K562 (cell line): ENCODE data around the gene TBCEL. TPM values are rescaled to one million over a fixed set of nuclear protein-coding genes. Genes with fewer than 3 reads are reported as not detected.
A peak's percentile ranks its signal among the peaks of the same experiment; 100 is the strongest.

ENCODE experiments used
- ATAC-seq: fragments of 200-7000 bp; cut with Tn5 transposase; 3 replicates; pipeline ENCODE4 v1.9.1; 2020; ENCODE audit warnings: moderate library complexity
- BruUV-seq: library from RNA; stranded (reverse); fragments of 400-500 nt; replicated peaks from 2 replicates; lab custom pipeline; 2021; lab: Mats Ljungman, UMichigan
- CTCF ChIA-PET: fragments of 300-600 bp; formaldehyde crosslinking; extraction: SDS; loops from one replicate; lab custom pipeline; 2021; ENCODE audit warnings: low intra/inter-chr PET ratio; lab: Yijun Ruan, JAX
- POLR2A ChIA-PET: fragments of 300-600, 350-650 bp; sonication (Branson Sonifier 250); formaldehyde crosslinking; extraction: SDS; loops from one replicate; lab custom pipeline; 2021; ENCODE audit warnings: antibody characterized with exemption, inconsistent platforms; lab: Yijun Ruan, JAX
- DNase-seq, 4 experiments: peaks; one replicate each; pipeline versions ENCODE4 v3.0.0 to v3.0.0-alpha.2; 2011 to 2018; ENCODE audit warnings: low spot score in 3 of 4, mixed read lengths in 3 of 4; ENCODE audit errors: extremely low read depth in 1 of 4
- FAIRE-seq: peaks from 2 replicates; lab custom pipeline; 2011; peaks lifted over from hg19 to GRCh38; lab: Jason Lieb, UNC
- H2AFZ ChIP-seq: 2 replicates; pipeline ENCODE4 v1.6.0; 2011; ENCODE audit warnings: low read depth, low read length, control low read depth, inconsistent platforms
- H3K27ac ChIP-seq: fragments of 200-600 bp; 3 replicates; pipeline ENCODE4 v1.8.0; 2011; ENCODE audit warnings: low read depth, mild to moderate bottlenecking, control low read depth, inconsistent platforms, low read length, moderate library complexity, mixed read lengths; ENCODE audit errors: extremely low read depth
- H3K27me3 ChIP-seq, 2 experiments: fragments of 300-600 bp in 1 of 2; 2 replicates in 1 of 2; 3 replicates in 1 of 2; pipeline versions ENCODE4 v1.6.0 to v1.8.0; 2011; ENCODE audit warnings: inconsistent platforms in 2 of 2, low read length in 2 of 2, mild to moderate bottlenecking in 1 of 2, mixed read lengths in 1 of 2, moderate library complexity in 1 of 2; ENCODE audit not compliant: control insufficient read depth in 2 of 2, insufficient read depth in 2 of 2
- H3K36me3 ChIP-seq: fragments of 300-600 bp; 3 replicates; pipeline ENCODE4 v1.8.0; 2011; ENCODE audit warnings: mild to moderate bottlenecking, low read length, inconsistent platforms; ENCODE audit not compliant: control insufficient read depth, insufficient read depth
- H3K4me1 ChIP-seq, 2 experiments: fragments of 200-600 bp in 1 of 2; replicated peaks in 1 of 2; 2 replicates in 1 of 2; 3 replicates in 1 of 2; pipeline versions ENCODE4 v1.5.1 to v1.8.0; 2011; ENCODE audit warnings: inconsistent platforms in 2 of 2, low read length in 2 of 2, mild to moderate bottlenecking in 1 of 2, mixed read lengths in 1 of 2, moderate library complexity in 1 of 2; ENCODE audit not compliant: control insufficient read depth in 2 of 2, insufficient read depth in 2 of 2
- H3K4me2 ChIP-seq: 2 replicates; pipeline ENCODE4 v1.6.1; 2011; ENCODE audit warnings: low read length, control low read depth, inconsistent platforms, mixed read lengths; ENCODE audit not compliant: insufficient read depth
- H3K4me3 ChIP-seq: fragments of 200-600 bp; sonication (generic), shearing (Covaris generic); 2 replicates; pipeline ENCODE4 v1.5.1; 2016; ENCODE audit warnings: control low read depth, inconsistent platforms
- H3K79me2 ChIP-seq: fragments of 200-600 bp; 3 replicates; pipeline ENCODE4 v1.8.0; 2011; ENCODE audit warnings: low read length, inconsistent platforms; ENCODE audit not compliant: control insufficient read depth, insufficient read depth
- H3K9ac ChIP-seq, 2 experiments: 2 replicates each; pipeline versions ENCODE4 v1.6.0 to v1.6.1; 2011; ENCODE audit warnings: low read depth in 2 of 2, low read length in 2 of 2, control low read depth in 1 of 2, inconsistent platforms in 1 of 2, mild to moderate bottlenecking in 1 of 2, mixed read lengths in 1 of 2; ENCODE audit not compliant: insufficient read depth in 1 of 2
- H3K9me1 ChIP-seq: one replicate; pipeline ENCODE4 v1.6.0; 2011; ENCODE audit warnings: inconsistent platforms, mild to moderate bottlenecking, low read length, moderate library complexity; ENCODE audit not compliant: control insufficient read depth, insufficient read depth
- H3K9me3 ChIP-seq: replicated peaks from 2 replicates; pipeline ENCODE4 v1.5.1; 2011; ENCODE audit warnings: low read depth, low read length, inconsistent platforms; ENCODE audit not compliant: control insufficient read depth, insufficient read depth
- H4K20me1 ChIP-seq: replicated peaks from 2 replicates; pipeline ENCODE4 v1.6.1; 2011; ENCODE audit warnings: low read length, inconsistent platforms, mixed read lengths; ENCODE audit not compliant: control insufficient read depth, insufficient read depth
- ARID2 ChIP-seq: fragments of 450-650 bp; IDR thresholded peaks from 2 replicates; pipeline ENCODE4 v1.6.1; 2017; ENCODE audit warnings: antibody characterized with exemption, mild to moderate bottlenecking
- ESRRB ChIP-seq: fragments of 250-450 bp; sonication (Bioruptor Pico); IDR thresholded peaks from 2 replicates; pipeline ENCODE4 v1.5.0; 2020; ENCODE audit warnings: mild to moderate bottlenecking, moderate library complexity, borderline replicate concordance
- HDAC8 ChIP-seq: fragments of 450-650 bp; IDR thresholded peaks from 2 replicates; pipeline ENCODE4 v1.6.1; 2016; ENCODE audit warnings: mild to moderate bottlenecking, missing genetic modification characterization, moderate library complexity, missing compliant biosample characterization
- KAT7 ChIP-seq: sonication (generic); formaldehyde crosslinking; IDR thresholded peaks from 2 replicates; pipeline ENCODE4 v1.8.0; 2022; ENCODE audit warnings: missing genetic modification reagents, mild to moderate bottlenecking, borderline replicate concordance
- MTA3 ChIP-seq: fragments of 450-650 bp; formaldehyde crosslinking; IDR thresholded peaks from 2 replicates; pipeline ENCODE4 v1.6.1; 2017; ENCODE audit warnings: mild to moderate bottlenecking, borderline replicate concordance
- NRF1 ChIP-seq, 2 experiments: fragments of 450-650 bp; IDR thresholded peaks in 1 of 2; conservative IDR thresholded peaks in 1 of 2; 2 replicates each; pipeline ENCODE4 v1.6.1; 2014; ENCODE audit warnings: mild to moderate bottlenecking in 2 of 2
- PHB ChIP-seq: fragments of 250-450 bp; sonication (Bioruptor Pico); IDR thresholded peaks from 2 replicates; pipeline ENCODE4 v1.5.0; 2021
- ZZZ3 ChIP-seq: fragments of 450-650 bp; IDR thresholded peaks from 2 replicates; pipeline ENCODE4 v1.6.1; 2016; ENCODE audit warnings: antibody characterized with exemption, mild to moderate bottlenecking, moderate library complexity
- WGBS: fragments of 100-300 bp; shearing (Covaris generic); methylation state at CpG from one replicate; pipeline ENCODE4 v1.1.6; 2016; ENCODE audit warnings: low coverage, mixed read lengths; ENCODE audit not compliant: insufficient coverage; ENCODE audit errors: missing lambda C conversion rate; 5-methylcytosine and 5-hydroxymethylcytosine counted together
- in situ Hi-C: fragments of 300-500 bp; cut with MboI; formaldehyde crosslinking; loops from 4 replicates; pipeline ENCODE4 v1.15.0; 2018; ENCODE audit warnings: inconsistent platforms, mixed read lengths
- intact Hi-C: fragments of 100-400 bp; cut with micrococcal nuclease; formaldehyde crosslinking; loops from 2 replicates; pipeline ENCODE4 v1.14.2; 2022
- polyA plus RNA-seq, 8 experiments: library from polyadenylated mRNA; depleted of rRNA in 4 of 8; stranded (reverse) in 5 of 8; unstranded in 3 of 8; fragments of >200 nt; fragmentation: Nextera tagmentation in 2 of 8; fragmentation: Illumina TruSeq in 1 of 8; extraction: Ambion mirVana in 2 of 8; extraction: Trizol in 1 of 8; gene quantifications; 2 replicates each; pipeline versions ENCODE4 v1.2.1 to v1.2.3, GENCODE V29; 2011 to 2014; ENCODE audit warnings: inconsistent platforms in 1 of 8, missing spikeins in 1 of 8
- total RNA-seq, 7 experiments: library from RNA; depleted of rRNA in 6 of 7; stranded (reverse); fragments of >200 nt in 6 of 7; fragmentation: Illumina TruSeq in 2 of 7; extraction: Trizol in 2 of 7; gene quantifications; 2 replicates each; pipeline versions ENCODE4 v1.2.1 to v1.2.3, GENCODE V29; 2011 to 2021; ENCODE audit warnings: low replicate concordance in 1 of 7
- TF ChIP-seq, protein P1 (sequence below): fragments of 200-800 bp; sonication (Bioruptor generic); IDR thresholded peaks from 2 replicates; pipeline ENCODE4 v1.6.1; 2017; ENCODE audit warnings: missing genetic modification characterization, missing compliant biosample characterization
- TF ChIP-seq, protein P2 (sequence below), 3 experiments: IDR thresholded peaks in 2 of 3; conservative IDR thresholded peaks in 1 of 3; 2 replicates each; pipeline ENCODE4 v1.5.1; 2011 to 2012; ENCODE audit warnings: low read length in 3 of 3, mild to moderate bottlenecking in 3 of 3, control low read depth in 2 of 3, improper control_type of control experiment in 1 of 3, inconsistent platforms in 1 of 3, low read depth in 1 of 3, mixed read lengths in 1 of 3, moderate library complexity in 1 of 3; ENCODE audit not compliant: insufficient read depth in 2 of 3
- TF ChIP-seq, protein P3 (sequence below): IDR thresholded peaks from 2 replicates; pipeline ENCODE4 v1.6.1; 2011; ENCODE audit warnings: borderline replicate concordance, low read depth, mild to moderate bottlenecking, moderate library complexity, low read length; ENCODE audit not compliant: insufficient read depth, poor library complexity, severe bottlenecking

TBCEL gene
- total and polyA plus RNA-seq, 9 of the 15 experiments (the other 6 are each of a cell fraction or from before 2014, with no cell fraction given): 0.39 to 2.3 (median 1.4) TPM

DNA sequence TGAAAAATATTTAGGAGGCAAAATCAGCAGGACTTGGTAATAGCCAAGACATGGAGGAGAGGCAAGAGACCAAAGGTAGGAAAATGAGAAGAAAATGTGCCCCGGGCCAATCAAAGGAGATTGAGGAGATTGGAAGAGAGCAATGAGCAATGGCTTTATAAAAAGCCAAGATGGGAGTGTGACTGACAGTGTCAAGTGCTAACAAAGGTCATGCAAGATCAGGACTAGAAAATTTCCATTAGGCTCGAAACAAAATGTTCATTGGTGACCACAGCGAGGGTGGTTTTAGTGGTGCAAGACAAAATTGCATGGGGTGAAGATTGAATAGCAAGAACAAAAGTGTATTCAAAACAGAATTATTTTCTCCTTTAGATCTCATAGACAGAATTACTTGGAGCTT lies 45.2 kb upstream of the TBCEL start (continued):
- no peak for TF ChIP-seq HDAC8 (tag)
- TF ChIP-seq PHB (CRISPR knock-in tag): no peak
- no peak for TF ChIP-seq ZZZ3
- TF ChIP-seq MTA3: no peak
- TF ChIP-seq, all 486 proteins: peak for 0

DNA sequence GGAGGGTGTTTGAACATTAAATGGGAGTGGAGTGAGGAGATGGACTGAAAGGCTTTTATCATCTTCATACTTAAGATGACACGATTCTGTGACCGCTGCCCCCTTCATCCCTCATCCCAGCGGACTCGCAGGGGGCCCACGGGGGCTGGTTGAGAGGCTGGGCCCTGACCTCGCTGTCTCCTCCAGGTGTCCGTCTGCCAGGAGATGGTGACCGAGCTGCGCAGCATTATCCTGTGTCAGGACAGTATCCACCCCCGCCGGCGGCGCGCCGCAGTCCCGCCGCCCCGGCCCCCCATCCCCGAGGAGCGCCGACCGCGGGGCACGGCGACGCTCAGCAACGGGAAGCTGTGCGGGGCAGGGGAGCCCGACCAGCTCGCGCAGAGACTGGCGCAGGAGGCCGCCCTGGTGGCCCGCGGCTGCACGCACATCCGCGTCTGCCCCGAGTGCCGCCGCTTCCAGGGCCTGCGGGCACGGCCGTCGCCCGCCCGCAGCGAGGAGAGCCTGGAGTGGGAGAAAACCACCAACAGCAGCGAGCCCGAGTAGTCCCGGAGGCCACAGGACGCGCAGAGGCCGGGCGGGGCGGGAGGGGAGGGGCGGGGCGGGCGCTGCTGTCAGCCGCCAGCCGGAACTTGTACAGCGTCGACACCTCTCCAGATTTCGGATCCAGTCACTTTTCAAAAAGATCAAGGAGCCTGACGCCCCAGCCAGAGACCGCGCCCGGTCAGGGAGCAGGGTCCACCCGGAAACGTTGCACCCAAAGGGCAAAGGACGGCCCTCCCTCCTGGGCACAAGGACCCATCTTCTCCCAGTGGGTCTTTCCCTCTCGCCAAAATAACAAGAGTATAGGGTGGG lies 38.0 kb upstream of the TBCEL start:
- Histone ChIP-seq H3K36me3 (no peaks in the 10 kb centered on the region), H3K9ac (no peak overlapping the region; a peak in 1 of 4 replicates), H3K79me2 (no peaks in the 10 kb centered on the region), H3K4me1 (peaks cover 0 to 5% of the 10 kb centered on the region in 2 experiments; a peak in 2 of 5 replicates), H4K20me1 (no peaks in the 10 kb centered on the region), H3K9me1 (no peaks in the 10 kb centered on the region), H3K4me3 (no peak overlapping the region), H2AFZ (no peak overlapping the region), H3K27me3 (peaks cover 11 to 28% of the 10 kb centered on the region in 2 experiments; a peak in 4 of 5 replicates), H3K27ac (no peak overlapping the region), H3K9me3 (no peaks in the 10 kb centered on the region), H3K4me2 (no peak overlapping the region; the same call in 1 of the 2 replicates)
- FAIRE-seq: no peak
- TF ChIP-seq, protein P1, sequence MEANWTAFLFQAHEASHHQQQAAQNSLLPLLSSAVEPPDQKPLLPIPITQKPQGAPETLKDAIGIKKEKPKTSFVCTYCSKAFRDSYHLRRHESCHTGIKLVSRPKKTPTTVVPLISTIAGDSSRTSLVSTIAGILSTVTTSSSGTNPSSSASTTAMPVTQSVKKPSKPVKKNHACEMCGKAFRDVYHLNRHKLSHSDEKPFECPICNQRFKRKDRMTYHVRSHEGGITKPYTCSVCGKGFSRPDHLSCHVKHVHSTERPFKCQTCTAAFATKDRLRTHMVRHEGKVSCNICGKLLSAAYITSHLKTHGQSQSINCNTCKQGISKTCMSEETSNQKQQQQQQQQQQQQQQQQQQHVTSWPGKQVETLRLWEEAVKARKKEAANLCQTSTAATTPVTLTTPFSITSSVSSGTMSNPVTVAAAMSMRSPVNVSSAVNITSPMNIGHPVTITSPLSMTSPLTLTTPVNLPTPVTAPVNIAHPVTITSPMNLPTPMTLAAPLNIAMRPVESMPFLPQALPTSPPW (CRISPR knock-in tag): peak; percentile 88
- TF ChIP-seq, protein P2, sequence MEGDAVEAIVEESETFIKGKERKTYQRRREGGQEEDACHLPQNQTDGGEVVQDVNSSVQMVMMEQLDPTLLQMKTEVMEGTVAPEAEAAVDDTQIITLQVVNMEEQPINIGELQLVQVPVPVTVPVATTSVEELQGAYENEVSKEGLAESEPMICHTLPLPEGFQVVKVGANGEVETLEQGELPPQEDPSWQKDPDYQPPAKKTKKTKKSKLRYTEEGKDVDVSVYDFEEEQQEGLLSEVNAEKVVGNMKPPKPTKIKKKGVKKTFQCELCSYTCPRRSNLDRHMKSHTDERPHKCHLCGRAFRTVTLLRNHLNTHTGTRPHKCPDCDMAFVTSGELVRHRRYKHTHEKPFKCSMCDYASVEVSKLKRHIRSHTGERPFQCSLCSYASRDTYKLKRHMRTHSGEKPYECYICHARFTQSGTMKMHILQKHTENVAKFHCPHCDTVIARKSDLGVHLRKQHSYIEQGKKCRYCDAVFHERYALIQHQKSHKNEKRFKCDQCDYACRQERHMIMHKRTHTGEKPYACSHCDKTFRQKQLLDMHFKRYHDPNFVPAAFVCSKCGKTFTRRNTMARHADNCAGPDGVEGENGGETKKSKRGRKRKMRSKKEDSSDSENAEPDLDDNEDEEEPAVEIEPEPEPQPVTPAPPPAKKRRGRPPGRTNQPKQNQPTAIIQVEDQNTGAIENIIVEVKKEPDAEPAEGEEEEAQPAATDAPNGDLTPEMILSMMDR (IDR thresholded peaks at IDR 0.05 in 2 of 3, conservative IDR thresholded peaks at IDR 0.05 in 1 of 3; ENCODE audit: insufficient read depth in 2 of 3, low read depth in 1 of 3, low read length in 3 of 3): 0 out of 6 replicates have a peak, but pooled peaks of 1 of the 3 experiments have one; percentile 10
- TF ChIP-seq, protein P3, sequence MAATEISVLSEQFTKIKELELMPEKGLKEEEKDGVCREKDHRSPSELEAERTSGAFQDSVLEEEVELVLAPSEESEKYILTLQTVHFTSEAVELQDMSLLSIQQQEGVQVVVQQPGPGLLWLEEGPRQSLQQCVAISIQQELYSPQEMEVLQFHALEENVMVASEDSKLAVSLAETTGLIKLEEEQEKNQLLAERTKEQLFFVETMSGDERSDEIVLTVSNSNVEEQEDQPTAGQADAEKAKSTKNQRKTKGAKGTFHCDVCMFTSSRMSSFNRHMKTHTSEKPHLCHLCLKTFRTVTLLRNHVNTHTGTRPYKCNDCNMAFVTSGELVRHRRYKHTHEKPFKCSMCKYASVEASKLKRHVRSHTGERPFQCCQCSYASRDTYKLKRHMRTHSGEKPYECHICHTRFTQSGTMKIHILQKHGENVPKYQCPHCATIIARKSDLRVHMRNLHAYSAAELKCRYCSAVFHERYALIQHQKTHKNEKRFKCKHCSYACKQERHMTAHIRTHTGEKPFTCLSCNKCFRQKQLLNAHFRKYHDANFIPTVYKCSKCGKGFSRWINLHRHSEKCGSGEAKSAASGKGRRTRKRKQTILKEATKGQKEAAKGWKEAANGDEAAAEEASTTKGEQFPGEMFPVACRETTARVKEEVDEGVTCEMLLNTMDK: peak; percentile 38
- no peak for TF ChIP-seq ESRRB (CRISPR knock-in tag)
- no peak for TF ChIP-seq ARID2
- TF ChIP-seq NRF1 (conservative IDR thresholded peaks at IDR 0.05 in 1 of 2, IDR thresholded peaks at IDR 0.05 in 1 of 2): peak in 1 of 2 experiments; percentile 35; a peak in 2 of 4 replicates
- no peak for TF ChIP-seq KAT7 (CRISPR knock-in tag)
- in situ Hi-C loops: no loop called here
- peak; percentile 90 for ATAC-seq
- BruUV-seq: no TSS peak
- DNase-seq: peak; percentile 4 to 34 (median 27)
- 1% methylated on average over 37 of the region's 72 CpGs for WGBS
- CTCF ChIA-PET: no interaction called here
- intact Hi-C loops: no loop called here
- POLR2A ChIA-PET: interaction anchor here (0.9 to 1.2 kb wide), 3 partner anchors 14 to 17 kb away, joined by 3 to 4 read pairs (median 3); no protein-coding TSS in a partner anchor
